K562 (cell line): ENCODE data around the gene C2CD2. TPM values are rescaled to one million over a fixed set of nuclear protein-coding genes. Genes with fewer than 3 reads are reported as not detected.

Source experiments
- BDP1 ChIP-seq: IDR thresholded peaks from 3 replicates; pipeline ENCODE4 v1.6.1; 2011; ENCODE audit not compliant: insufficient read length, insufficient read depth
- CBFA2T2 ChIP-seq: fragments of 450-650 bp; conservative IDR thresholded peaks from 2 replicates; pipeline ENCODE4 v1.6.1; 2017; ENCODE audit warnings: mild to moderate bottlenecking
- CHD4 ChIP-seq: fragments of 200-600 bp; sonication (generic); IDR thresholded peaks from 3 replicates; pipeline ENCODE4 v1.6.1; 2012; ENCODE audit warnings: low read depth, mild to moderate bottlenecking, mixed read lengths, low read length, inconsistent platforms; ENCODE audit not compliant: insufficient read depth, insufficient replicate concordance, poor library complexity, severe bottlenecking
- ESRRA ChIP-seq: fragments of 450-650 bp; IDR thresholded peaks from 2 replicates; pipeline ENCODE4 v1.6.1; 2014; ENCODE audit warnings: low read depth, mild to moderate bottlenecking, moderate library complexity, borderline replicate concordance
- FOXJ2 ChIP-seq: fragments of 200-800 bp; sonication (Bioruptor generic); IDR thresholded peaks from 2 replicates; pipeline ENCODE4 v1.6.1; 2016; ENCODE audit warnings: missing genetic modification characterization, missing compliant biosample characterization
- GATAD2B ChIP-seq: fragments of 450-650 bp; IDR thresholded peaks from 2 replicates; pipeline ENCODE4 v1.6.1; 2017; ENCODE audit warnings: mild to moderate bottlenecking, borderline replicate concordance
- RAD21 ChIP-seq, 2 experiments: fragments of 250-450 bp in 1 of 2; fragments of 450-650 bp in 1 of 2; sonication (Bioruptor Pico) in 1 of 2; formaldehyde crosslinking in 1 of 2; IDR thresholded peaks in 1 of 2; conservative IDR thresholded peaks in 1 of 2; 2 replicates each; pipeline versions ENCODE4 v1.4.0 to v1.8.0; 2020 to 2022; ENCODE audit warnings: mild to moderate bottlenecking in 2 of 2, moderate library complexity in 1 of 2
- RHOXF2B ChIP-seq: fragments of 250-450 bp; sonication (Bioruptor Pico); conservative IDR thresholded peaks from 2 replicates; pipeline ENCODE4 v1.5.1; 2021
- XRCC5 ChIP-seq: fragments of 200-400 bp; formaldehyde crosslinking; IDR thresholded peaks from 2 replicates; pipeline ENCODE4 v1.6.1; 2017; ENCODE audit warnings: low read depth, mild to moderate bottlenecking, low read length
- ZBTB8A ChIP-seq: fragments of 450-650 bp; IDR thresholded peaks from 2 replicates; pipeline ENCODE4 v1.6.1; 2018; ENCODE audit warnings: mild to moderate bottlenecking, moderate library complexity; ENCODE audit not compliant: partially characterized antibody
- ZNF146 ChIP-seq: IDR thresholded peaks from one replicate; pipeline ENCODE4 v1.6.1; 2018; ENCODE audit warnings: missing compliant biosample characterization; ENCODE audit not compliant: unreplicated experiment
- ZNF165 ChIP-seq: fragments of 250-450 bp; sonication (Bioruptor Pico); IDR thresholded peaks from 2 replicates; pipeline ENCODE4 v1.4.0; 2020; ENCODE audit warnings: borderline replicate concordance
- ZNF316 ChIP-seq: fragments of 450-650 bp; IDR thresholded peaks from 2 replicates; pipeline ENCODE4 v1.6.1; 2016
- ZNF354B ChIP-seq: fragments of 250-450 bp; sonication (Bioruptor Pico); IDR thresholded peaks from 2 replicates; pipeline ENCODE4 v1.4.0; 2020
- polyA plus RNA-seq, 8 experiments: library from polyadenylated mRNA; depleted of rRNA in 4 of 8; stranded (reverse) in 5 of 8; unstranded in 3 of 8; fragments of >200 nt; fragmentation: Nextera tagmentation in 2 of 8; fragmentation: Illumina TruSeq in 1 of 8; extraction: Ambion mirVana in 2 of 8; extraction: Trizol in 1 of 8; gene quantifications; 2 replicates each; pipeline versions ENCODE4 v1.2.1 to v1.2.3, GENCODE V29; 2011 to 2014; ENCODE audit warnings: inconsistent platforms in 1 of 8, missing spikeins in 1 of 8
- total RNA-seq, 7 experiments: library from RNA; depleted of rRNA in 6 of 7; stranded (reverse); fragments of >200 nt in 6 of 7; fragmentation: Illumina TruSeq in 2 of 7; extraction: Trizol in 2 of 7; gene quantifications; 2 replicates each; pipeline versions ENCODE4 v1.2.1 to v1.2.3, GENCODE V29; 2011 to 2021; ENCODE audit warnings: low replicate concordance in 1 of 7
- TF ChIP-seq, protein P1 (sequence below): fragments of 450-650 bp; formaldehyde crosslinking; IDR thresholded peaks from 2 replicates; pipeline ENCODE4 v1.4.0; 2020; ENCODE audit warnings: mild to moderate bottlenecking
- TF ChIP-seq, protein P2 (sequence below): sonication (generic); IDR thresholded peaks from 2 replicates; pipeline ENCODE4 v1.6.1; 2016
- TF ChIP-seq, protein P3 (sequence below): sonication (generic); formaldehyde crosslinking; IDR thresholded peaks from 2 replicates; pipeline ENCODE4 v1.8.0; 2022; ENCODE audit warnings: mild to moderate bottlenecking, low read depth, missing genetic modification reagents
- TF ChIP-seq, protein P4 (sequence below): fragments of 250-450 bp; sonication (Bioruptor Pico); IDR thresholded peaks from 2 replicates; pipeline ENCODE4 v1.5.0; 2021; ENCODE audit warnings: mild to moderate bottlenecking, borderline replicate concordance
- TF ChIP-seq, protein P5 (sequence below): sonication (generic); formaldehyde crosslinking; IDR thresholded peaks from 2 replicates; pipeline ENCODE4 v1.8.1; 2023; ENCODE audit warnings: missing genetic modification reagents, mild to moderate bottlenecking, borderline replicate concordance

The C2CD2 gene
- total and polyA plus RNA-seq, 9 of the 15 experiments (the other 6 are each of a cell fraction or from before 2014, with no cell fraction given): 1.3 to 21.6 (median 12.1) TPM

DNA sequence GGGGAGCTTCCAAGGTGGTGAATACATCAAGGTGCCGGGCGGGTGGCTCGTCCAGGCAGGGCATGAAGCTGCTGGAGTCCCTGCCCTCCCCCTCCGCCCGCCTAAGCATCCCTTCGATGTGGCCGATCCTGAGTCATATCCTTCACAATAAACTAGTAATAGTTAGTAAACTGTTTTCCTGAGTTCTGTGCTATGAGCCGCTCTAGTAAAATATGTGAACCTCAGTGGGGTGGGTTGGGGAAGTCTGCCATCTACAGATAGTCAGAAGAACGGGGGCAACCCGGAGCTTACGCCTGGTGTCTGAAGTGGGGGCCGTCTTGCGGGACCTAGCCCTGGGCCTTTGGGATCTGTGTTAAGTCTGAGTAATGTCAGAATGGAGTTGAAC lies 21.6 kb downstream of the C2CD2 start (continued):
- TF ChIP-seq, protein P1, sequence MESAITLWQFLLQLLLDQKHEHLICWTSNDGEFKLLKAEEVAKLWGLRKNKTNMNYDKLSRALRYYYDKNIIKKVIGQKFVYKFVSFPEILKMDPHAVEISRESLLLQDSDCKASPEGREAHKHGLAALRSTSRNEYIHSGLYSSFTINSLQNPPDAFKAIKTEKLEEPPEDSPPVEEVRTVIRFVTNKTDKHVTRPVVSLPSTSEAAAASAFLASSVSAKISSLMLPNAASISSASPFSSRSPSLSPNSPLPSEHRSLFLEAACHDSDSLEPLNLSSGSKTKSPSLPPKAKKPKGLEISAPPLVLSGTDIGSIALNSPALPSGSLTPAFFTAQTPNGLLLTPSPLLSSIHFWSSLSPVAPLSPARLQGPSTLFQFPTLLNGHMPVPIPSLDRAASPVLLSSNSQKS (CRISPR knock-in tag): no peak
- TF ChIP-seq, protein P2, sequence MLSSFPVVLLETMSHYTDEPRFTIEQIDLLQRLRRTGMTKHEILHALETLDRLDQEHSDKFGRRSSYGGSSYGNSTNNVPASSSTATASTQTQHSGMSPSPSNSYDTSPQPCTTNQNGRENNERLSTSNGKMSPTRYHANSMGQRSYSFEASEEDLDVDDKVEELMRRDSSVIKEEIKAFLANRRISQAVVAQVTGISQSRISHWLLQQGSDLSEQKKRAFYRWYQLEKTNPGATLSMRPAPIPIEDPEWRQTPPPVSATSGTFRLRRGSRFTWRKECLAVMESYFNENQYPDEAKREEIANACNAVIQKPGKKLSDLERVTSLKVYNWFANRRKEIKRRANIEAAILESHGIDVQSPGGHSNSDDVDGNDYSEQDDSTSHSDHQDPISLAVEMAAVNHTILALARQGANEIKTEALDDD: peak; percentile 94
- TF ChIP-seq RAD21 (CRISPR knock-in tag; conservative IDR thresholded peaks at IDR 0.05 in 1 of 2, IDR thresholded peaks at IDR 0.05 in 1 of 2) (0 out of 4 replicates have a peak, but pooled peaks of 1 of the 2 experiments have one; percentile 27), ESRRA (no peak), XRCC5 (peak; percentile 23; the same call in 1 of the 2 replicates), CHD4 (no peak), ZNF354B (CRISPR knock-in tag) (no peak), ZBTB8A (no peak), ZNF165 (CRISPR knock-in tag) (no peak), CBFA2T2 (no peak), BDP1 (no peak), ZNF146 (CRISPR knock-in tag) (no peak), FOXJ2 (tag) (0 out of 2 replicates have a peak, but pooled peaks have one; percentile 32), ZNF316 (no peak), RHOXF2B (CRISPR knock-in tag) (no peak), GATAD2B (no peak)
- TF ChIP-seq, protein P3, sequence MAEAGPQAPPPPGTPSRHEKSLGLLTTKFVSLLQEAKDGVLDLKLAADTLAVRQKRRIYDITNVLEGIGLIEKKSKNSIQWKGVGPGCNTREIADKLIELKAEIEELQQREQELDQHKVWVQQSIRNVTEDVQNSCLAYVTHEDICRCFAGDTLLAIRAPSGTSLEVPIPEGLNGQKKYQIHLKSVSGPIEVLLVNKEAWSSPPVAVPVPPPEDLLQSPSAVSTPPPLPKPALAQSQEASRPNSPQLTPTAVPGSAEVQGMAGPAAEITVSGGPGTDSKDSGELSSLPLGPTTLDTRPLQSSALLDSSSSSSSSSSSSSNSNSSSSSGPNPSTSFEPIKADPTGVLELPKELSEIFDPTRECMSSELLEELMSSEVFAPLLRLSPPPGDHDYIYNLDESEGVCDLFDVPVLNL (CRISPR knock-in tag): no peak
- TF ChIP-seq, protein P4, sequence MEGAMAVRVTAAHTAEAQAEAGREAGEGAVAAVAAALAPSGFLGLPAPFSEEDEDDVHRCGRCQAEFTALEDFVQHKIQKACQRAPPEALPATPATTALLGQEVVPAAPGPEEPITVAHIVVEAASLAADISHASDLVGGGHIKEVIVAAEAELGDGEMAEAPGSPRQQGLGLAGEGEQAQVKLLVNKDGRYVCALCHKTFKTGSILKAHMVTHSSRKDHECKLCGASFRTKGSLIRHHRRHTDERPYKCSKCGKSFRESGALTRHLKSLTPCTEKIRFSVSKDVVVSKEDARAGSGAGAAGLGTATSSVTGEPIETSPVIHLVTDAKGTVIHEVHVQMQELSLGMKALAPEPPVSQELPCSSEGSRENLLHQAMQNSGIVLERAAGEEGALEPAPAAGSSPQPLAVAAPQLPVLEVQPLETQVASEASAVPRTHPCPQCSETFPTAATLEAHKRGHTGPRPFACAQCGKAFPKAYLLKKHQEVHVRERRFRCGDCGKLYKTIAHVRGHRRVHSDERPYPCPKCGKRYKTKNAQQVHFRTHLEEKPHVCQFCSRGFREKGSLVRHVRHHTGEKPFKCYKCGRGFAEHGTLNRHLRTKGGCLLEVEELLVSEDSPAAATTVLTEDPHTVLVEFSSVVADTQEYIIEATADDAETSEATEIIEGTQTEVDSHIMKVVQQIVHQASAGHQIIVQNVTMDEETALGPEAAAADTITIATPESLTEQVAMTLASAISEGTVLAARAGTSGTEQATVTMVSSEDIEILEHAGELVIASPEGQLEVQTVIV (CRISPR knock-in tag): no peak
- TF ChIP-seq, protein P5, sequence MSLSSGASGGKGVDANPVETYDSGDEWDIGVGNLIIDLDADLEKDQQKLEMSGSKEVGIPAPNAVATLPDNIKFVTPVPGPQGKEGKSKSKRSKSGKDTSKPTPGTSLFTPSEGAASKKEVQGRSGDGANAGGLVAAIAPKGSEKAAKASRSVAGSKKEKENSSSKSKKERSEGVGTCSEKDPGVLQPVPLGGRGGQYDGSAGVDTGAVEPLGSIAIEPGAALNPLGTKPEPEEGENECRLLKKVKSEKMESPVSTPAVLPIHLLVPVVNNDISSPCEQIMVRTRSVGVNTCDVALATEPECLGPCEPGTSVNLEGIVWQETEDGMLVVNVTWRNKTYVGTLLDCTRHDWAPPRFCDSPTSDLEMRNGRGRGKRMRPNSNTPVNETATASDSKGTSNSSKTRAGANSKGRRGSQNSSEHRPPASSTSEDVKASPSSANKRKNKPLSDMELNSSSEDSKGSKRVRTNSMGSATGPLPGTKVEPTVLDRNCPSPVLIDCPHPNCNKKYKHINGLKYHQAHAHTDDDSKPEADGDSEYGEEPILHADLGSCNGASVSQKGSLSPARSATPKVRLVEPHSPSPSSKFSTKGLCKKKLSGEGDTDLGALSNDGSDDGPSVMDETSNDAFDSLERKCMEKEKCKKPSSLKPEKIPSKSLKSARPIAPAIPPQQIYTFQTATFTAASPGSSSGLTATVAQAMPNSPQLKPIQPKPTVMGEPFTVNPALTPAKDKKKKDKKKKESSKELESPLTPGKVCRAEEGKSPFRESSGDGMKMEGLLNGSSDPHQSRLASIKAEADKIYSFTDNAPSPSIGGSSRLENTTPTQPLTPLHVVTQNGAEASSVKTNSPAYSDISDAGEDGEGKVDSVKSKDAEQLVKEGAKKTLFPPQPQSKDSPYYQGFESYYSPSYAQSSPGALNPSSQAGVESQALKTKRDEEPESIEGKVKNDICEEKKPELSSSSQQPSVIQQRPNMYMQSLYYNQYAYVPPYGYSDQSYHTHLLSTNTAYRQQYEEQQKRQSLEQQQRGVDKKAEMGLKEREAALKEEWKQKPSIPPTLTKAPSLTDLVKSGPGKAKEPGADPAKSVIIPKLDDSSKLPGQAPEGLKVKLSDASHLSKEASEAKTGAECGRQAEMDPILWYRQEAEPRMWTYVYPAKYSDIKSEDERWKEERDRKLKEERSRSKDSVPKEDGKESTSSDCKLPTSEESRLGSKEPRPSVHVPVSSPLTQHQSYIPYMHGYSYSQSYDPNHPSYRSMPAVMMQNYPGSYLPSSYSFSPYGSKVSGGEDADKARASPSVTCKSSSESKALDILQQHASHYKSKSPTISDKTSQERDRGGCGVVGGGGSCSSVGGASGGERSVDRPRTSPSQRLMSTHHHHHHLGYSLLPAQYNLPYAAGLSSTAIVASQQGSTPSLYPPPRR: no peak
